ENCODE results near the gene EDRF1.

- TF ChIP-seq CTCF (IDR thresholded peaks at IDR 0.05; ENCODE audit: control extremely low read depth in 1 of 3, insufficient read depth in 1 of 3, low read depth in 1 of 3, low read length in 3 of 3), result no peak
- no peak for TF ChIP-seq TBP (IDR thresholded peaks at IDR 0.05; ENCODE audit: low read depth, low read length)
- no peak for TF ChIP-seq SUZ12 (IDR thresholded peaks at IDR 0.05; ENCODE audit: low read length)
- no peak for TF ChIP-seq RNF2 (IDR thresholded peaks at IDR 0.05; ENCODE audit: borderline replicate concordance, low read depth, low read length, missing control alignments, poor library complexity, severe bottlenecking)
- TF ChIP-seq POLR2A (IDR thresholded peaks at IDR 0.05; ENCODE audit: control extremely low read depth in 1 of 2, low read depth in 2 of 2, low read length in 2 of 2), result no peak
Measured at GRCh38 chr10:125757742-125758141, 38.2 kb downstream of the EDRF1 start.
